H1 (cell line): ENCODE results near the gene NIN. TPM values are rescaled to one million over a fixed set of nuclear protein-coding genes. Genes with fewer than 3 reads are reported as not detected.

Experiments used
- HDAC2 ChIP-seq, 2 experiments: fragments of 300-600 bp in 1 of 2; sonication (generic) in 1 of 2; IDR thresholded peaks; 2 replicates each; pipeline ENCODE4 v1.6.1; 2011 to 2012; ENCODE audit warnings: low read depth in 2 of 2, low read length in 2 of 2, mild to moderate bottlenecking in 2 of 2, moderate library complexity in 2 of 2, borderline replicate concordance in 1 of 2, inconsistent platforms in 1 of 2
- SIN3A ChIP-seq, 2 experiments: IDR thresholded peaks in 1 of 2; conservative IDR thresholded peaks in 1 of 2; 2 replicates each; pipeline ENCODE4 v1.6.1; 2011 to 2012; ENCODE audit warnings: low read length in 2 of 2, improper control_type of control experiment in 1 of 2, low read depth in 1 of 2, mild to moderate bottlenecking in 1 of 2
- polyA plus RNA-seq, 7 experiments: library from polyadenylated mRNA; depleted of rRNA in 3 of 7; stranded (reverse) in 5 of 7; unstranded in 2 of 7; fragments of >200 nt in 5 of 7; fragments of 200-250 nt in 2 of 7; gene quantifications; 1 replicate in 5 of 7; 2 replicates in 1 of 7; 4 replicates in 1 of 7; pipeline versions ENCODE4 v1.2.1 to v1.2.3, GENCODE V29; 2011 to 2013; ENCODE audit warnings: missing spikeins in 2 of 7, mixed read lengths in 2 of 7
- total RNA-seq: library from RNA; stranded (reverse); fragmentation: NEBNext Ultra II Directional; extraction: Animal tissue kit (Norgen Biotek cat#: 25700); gene quantifications from 2 replicates; pipeline ENCODE4 v1.2.1, GENCODE V29; 2021

The NIN gene
- total and polyA plus RNA-seq, 2 of the 8 experiments (the other 6 are each of a cell fraction or from before 2014, with no cell fraction given), result 3.2 to 21.3 TPM

DNA sequence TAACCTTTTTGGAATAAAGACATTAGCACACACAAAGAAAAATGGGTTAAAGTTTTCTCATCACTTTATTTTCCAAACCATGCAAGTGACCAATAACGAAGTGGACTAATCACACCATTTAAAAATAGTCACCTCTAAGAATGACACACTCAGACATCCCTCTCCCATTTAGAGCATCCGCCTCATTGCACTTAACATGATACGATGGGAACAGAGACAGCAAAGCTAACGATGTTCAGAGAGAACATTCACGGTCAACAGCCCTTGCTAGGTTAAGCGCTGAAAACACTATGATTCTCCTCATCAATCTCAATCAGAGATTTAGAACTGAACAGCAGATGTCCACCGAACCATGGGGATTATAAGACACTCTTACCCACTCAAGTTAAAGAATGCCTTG, 35.8 kb downstream of the NIN start (continued):
- TF ChIP-seq SIN3A (conservative IDR thresholded peaks at IDR 0.05 in 1 of 2, IDR thresholded peaks at IDR 0.05 in 1 of 2; ENCODE audit: low read depth in 1 of 2, low read length in 2 of 2) (no peak), HDAC2 (IDR thresholded peaks at IDR 0.05; ENCODE audit: borderline replicate concordance in 1 of 2, low read depth in 2 of 2, low read length in 2 of 2) (no peak)
- TF ChIP-seq, all 59 proteins: peak for 0
